DMS114 treated with DMSO at 0.1 percent for 48 hours (cell line): ENCODE measurements around the gene CTNNA3.
"Not testable (repeated sequence)": the region's sequence is repeated elsewhere in the genome, so short reads cannot be mapped to it uniquely, and the experiment has no call there.

Source experiments
- DNase-seq: peaks from one replicate; lab custom pipeline; 2025; ENCODE audit not compliant: unreplicated experiment; lab: John Stamatoyannopoulos, UW

CTNNA3 gene

DNA sequence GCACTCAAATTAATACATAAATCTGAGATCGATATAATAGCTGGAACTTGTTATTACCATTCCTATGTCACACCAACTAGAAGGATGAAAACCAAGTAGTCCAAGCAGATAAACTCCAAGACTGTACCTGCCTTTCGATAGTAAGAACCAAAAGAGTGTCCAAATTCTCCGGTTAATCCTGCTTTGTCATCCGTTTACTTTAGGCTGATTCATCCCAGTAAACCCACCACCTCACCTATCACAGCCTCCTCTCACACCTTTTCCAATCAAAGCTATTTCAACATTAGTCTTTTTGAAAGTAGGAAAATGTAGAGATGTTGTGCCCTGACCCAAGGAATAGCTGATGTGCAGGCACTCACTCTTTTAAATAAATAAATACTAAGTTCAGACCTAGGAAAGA lies 177.2 kb downstream of the CTNNA3 start:
- DNase-seq = no peak

GRCh38 chr10:67518043-67518442 lies 178.0 kb downstream of the CTNNA3 start:
- DNase-seq = no peak

DNA sequence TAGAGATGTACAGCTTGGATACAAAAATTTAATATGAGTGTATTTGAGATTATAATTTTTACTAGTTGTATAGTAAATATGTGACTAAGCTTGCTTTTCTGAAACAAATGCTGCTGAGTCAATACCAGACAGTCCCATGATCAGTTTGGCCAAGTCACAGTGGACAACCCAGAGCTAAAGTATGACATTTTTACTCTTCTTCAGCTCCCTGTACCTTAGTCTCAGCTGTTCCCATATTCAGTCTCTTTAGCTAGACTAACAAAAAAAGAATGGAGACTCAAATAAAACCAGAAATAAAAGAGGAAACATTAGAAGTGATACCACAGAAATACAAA lies 189.3 kb downstream of the CTNNA3 start:
- DNase-seq = no peak

DNA sequence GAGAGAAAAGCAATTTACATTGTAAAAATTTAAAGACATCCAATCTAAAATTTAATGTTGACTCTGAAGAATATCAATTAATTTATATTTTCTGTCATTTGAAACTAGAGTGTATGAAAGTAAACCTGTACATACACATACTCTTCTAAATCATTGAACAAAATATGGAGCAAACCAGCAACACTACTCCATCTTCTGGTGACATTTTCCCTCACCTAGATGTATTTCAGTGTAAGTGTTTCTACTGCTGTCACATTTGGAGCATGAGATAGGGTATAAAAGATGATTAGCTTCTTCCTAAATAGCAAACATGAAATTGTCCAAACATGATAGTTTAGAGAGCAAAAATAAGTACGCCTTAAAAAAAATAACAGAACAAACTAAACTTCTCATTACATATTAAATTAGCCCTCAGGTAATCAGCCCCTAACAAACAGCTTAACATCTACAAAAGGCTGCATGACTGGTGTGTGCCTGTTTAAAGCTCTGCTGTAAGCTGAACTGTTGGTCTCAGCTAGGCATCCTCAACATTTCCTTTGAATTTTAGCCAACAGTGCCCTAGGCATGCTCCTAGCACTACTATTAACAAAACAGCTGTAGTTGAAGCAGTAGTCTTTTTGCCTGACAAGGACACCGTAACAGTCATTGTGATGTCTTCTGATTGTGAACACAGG lies 189.8 kb downstream of the CTNNA3 start:
- no peak for DNase-seq

DNA sequence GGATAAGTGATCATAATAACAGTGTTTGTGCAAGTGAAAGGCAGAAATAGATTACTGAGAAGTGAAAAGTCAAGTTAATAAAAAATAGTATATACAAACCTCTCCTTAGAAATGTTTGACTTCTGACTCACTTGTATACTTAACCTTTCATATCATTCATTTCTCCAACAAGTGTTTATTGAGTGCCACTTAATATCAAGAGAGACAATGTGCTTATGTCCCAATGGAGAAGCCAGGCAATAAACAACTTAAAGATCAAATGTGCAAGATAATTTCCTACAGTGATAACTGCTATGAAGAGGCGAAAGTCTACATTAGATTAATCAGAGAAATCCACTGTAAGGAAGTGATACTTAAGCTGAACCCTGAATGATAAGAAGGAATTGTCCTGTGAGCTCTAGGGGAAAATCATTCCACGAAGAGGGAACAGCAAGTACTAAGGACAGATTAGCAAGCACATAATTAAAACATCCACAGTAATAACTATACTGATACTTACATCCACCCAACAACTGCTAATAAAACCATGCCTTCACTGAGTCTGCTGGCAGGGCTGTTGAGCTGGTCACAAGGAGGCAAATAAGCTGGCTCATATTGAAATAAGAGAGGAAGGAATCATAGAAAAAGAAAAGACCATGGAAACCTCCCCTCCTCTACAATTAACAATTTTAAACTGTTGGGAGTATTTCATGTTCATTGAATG lies 203.5 kb downstream of the CTNNA3 start:
- DNase-seq = no peak

DNA sequence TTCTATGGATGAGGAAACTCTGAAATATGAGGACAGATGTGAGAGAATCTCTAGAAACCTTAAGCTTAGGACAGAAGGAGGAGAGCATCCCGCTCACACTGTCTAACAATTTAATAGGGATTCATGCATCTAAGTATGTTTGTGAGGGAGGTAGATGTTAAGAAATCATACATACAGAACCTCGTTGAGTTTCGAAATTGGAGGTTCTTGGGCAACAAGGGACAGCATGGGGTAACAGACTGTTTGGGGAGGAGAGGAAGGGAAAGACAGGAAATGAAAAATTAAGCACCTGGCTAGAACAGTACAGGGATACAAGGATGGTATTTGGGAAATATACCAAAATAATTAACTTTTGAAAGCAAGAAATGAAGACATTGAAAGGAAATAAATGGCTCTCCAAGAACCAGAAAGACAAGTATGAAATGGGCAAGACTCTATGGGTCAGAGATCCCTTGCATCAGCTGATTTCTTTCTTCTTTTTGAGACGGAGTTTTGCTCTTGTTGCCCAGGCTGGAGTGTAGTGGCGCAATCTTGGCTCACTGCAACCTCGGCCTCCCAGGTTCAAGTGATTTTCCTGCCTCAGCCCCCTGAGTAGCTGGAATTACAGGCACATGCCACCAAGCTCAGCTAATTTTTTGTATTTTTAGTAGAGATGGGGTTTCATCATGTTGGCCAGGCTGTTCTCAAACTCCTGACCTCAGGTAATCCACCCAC lies 207.9 kb downstream of the CTNNA3 start:
- DNase-seq = no peak

GRCh38 chr10:67487199-67487598 lies 208.8 kb downstream of the CTNNA3 start:
- DNase-seq = no peak

DNA sequence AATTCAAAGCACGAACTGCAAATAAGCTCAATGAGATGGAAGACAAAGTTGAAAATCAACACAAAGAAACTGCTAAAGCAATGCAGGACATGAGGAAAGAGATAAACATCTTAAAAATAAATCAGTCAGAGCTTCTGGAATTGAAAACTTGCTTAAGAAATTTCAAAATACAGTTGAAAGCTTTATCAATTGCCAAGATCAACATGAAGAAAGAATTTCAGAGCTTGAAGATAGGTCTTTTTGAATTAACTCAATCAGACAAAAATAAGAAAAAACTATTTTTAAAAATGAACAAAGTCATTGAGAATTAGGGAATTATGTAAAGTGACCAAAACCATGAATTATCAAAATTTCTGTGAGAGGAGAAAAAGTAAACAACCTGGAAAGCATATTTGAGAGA lies 218.1 kb downstream of the CTNNA3 start:
- DNase-seq = no peak

DNA sequence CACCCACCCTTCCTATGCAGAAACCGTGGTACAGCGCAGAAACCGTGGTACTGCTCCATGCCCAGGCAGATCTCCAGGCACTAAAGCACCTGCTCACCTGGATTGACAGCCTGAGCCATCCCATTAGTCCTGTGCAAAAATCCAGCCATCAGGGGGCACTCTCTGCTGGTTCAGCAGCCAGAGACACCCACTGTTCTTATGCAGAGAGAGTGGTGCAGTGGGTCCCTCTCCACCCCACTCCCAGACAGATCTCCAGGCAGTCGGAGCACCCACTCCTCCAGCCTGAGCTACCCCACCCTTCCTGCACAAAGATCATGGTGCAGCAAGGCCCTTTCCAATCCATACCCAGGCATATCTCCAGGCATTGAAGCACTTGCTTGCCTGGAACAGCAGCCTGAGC lies 219.8 kb downstream of the CTNNA3 start:
- no peak for DNase-seq

DNA sequence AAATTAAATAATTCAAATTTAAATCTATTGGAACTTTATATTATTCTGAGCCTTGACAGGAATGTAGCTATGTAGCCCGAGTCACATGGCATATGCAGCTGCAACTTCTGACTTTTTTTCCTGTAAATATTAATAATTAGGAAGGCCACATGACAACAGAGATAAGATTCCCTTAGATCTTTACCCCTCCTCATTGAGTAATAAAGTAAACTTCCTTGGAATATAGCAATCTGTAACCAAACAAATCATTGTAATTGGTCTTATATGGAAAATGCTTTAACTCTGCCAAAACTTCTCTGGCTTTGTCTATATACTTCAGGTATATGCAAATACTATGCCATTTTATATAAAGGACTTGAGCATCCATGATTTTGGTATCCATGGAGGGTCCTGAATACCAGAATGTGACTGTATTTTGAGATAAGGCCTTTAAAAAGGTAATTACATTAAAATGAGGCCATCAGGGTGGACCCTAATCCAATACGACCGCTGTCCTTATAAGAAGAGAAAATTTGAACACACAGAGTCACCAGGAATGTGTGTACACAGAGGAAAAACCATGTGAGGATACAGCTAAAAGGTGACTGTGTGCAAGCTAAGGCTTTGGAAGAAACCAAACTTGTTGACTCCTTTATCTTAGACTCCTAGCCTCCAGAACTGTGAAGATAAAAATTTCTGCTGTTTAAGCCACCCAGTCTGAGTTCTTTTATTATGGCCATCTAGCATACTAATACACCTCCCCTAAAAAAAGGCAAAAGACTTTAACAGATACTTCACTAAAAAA lies 222.0 kb downstream of the CTNNA3 start:
- DNase-seq = no peak

- DNase-seq = no peak
Observed at GRCh38 chr10:67471022-67471421, 225.0 kb downstream of the CTNNA3 start.

- DNase-seq = no peak
Observed at GRCh38 chr10:67464278-67464677, 231.7 kb downstream of the CTNNA3 start.

DNA sequence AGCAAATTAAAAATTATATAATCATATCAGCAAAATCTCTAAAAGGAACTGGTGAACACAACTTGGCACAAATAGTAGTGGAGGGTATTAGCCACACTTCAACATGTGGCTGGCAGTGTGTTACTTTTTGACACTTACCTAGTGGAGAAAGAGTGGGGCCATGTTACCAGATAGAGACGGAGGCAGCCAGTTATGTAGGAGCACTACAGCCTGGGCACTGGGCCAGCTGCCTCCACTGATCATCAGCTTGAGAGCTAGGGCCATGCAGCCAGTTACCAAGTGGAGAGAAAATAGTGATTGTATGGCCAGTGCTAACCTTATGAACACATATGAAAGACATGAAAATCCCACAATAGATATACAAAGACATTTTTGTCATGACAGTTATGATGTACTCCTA lies 243.1 kb downstream of the CTNNA3 start:
- DNase-seq = no peak

DNA sequence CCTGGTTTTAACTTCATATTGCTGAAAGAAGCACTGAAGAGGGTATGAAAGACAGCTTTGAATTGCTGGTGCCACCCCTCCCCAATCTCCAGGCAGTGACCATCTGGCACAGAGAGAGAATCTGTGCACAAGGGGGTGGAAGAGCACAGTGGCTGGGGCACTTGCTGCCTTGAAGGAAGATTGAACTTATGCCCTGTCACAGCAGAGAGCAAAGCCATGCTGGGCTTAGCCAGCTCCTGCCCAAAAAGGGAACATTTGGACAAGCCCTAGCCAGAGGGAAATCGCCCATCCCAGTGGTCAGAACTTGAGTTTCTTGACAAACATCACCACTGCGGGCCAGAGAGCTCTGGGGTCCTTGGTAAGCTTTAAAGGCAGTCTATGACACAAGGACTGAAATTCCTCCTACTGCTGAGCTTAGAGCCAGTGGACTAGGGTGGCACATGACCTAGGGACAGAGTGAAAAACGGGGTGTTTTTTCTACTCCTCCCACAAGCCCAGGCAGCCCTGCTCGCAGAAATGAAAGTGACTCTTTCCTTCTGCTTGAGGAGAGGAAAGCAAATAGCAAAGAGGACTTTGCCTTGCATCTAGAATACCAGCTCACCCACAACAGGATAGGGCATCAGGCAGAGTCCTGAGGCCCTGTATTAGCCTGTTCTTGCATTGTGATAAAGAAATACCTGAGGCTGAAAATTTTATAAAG lies 257.2 kb downstream of the CTNNA3 start:
- DNase-seq = no peak

DNA sequence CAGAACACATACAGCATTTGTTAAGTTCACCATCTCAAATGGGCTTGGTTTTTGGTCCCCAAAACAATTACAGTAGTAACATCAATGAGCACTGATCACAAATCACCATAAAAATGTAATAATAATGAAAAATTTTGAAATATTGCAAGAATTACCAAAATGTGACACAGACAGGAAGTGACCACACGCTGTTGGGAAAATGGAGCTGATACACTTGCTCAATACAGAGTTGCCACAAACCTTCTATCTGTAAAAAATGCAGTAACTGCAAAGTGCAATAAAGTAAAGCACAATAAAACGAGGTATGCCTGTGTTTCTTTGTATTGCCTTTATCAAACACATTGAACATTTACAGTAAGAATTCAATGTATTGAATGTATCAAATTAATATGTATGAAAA lies 262.7 kb downstream of the CTNNA3 start:
- no peak for DNase-seq

DNA sequence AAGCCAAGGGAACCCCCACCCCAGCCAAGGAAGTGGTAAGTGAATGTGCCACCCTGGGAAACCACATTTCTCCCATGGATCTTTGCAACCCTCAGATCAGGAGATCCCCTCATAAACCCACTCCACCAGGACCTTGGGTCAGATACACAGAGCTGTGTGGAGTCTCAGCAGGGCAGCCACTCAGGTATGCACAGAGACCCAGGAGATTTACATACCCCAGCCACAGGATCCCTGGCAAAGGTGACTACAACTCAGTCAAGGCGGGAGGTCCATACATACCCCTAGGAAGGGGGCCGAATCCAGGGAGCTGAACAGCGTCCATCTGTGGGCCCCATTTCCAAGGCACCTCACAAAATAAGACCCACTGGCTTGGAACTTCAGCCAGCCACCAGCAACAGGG lies 293.4 kb downstream of the CTNNA3 start:
- no peak for DNase-seq

- no peak for DNase-seq
Observed at GRCh38 chr10:67401711-67402110, 294.3 kb downstream of the CTNNA3 start.

DNA sequence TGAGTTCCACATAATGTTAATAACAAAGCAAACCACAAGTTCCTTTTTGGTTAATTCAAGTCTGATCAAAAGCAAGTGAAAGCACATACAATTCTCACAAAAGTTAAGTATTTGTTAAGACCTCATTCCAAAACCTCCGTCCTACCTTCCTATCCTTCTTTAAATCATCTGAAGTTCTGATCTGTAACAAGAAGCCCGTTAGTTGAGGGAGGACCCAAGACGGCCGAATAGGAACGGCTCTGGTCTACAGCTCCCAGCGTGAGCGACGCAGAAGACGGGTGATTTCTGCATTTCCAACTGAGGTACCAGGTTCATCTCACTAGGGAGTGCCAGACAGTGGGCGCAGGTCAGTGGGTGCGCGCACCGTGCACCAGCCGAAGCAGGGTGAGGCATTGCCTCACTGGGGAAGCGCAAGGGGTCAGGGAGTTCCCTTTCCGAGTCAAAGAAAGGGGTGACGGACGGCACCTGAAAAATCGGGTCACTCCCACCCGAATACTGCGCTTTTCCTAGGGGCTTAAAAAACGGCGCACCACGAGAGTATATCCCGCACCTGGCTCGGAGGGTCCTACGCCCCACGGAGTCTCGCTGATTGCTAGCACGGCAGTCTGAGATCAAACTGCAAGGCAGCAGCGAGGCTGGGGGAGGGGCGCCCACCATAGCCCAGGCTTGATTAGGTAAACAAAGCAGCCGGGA lies 309.0 kb downstream of the CTNNA3 start:
- not testable (repeated sequence) for DNase-seq

DNA sequence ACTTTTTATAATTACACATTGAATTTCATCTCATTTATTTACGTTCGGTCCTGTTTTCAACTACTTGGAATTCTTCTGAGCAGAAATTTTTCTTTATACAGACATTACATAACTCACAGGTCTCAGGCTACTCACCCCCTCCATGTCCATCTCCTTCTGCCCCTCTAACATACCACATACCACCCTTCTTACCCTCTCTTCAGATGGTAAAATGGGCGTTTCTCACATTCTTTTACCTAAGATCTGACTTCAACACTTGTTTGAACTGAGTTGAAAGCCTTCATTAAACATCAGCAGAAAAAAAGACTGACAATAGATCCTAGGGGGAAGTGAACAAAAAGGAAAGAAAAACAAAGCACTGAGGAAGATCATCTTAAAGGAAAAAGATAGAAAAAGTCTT lies 309.7 kb downstream of the CTNNA3 start:
- DNase-seq = no peak

- DNase-seq = no peak
Observed at GRCh38 chr10:67385566-67385965, 310.4 kb downstream of the CTNNA3 start.
